KMS-11 (cell line): ENCODE measurements around the gene ORMDL3.

Experiments used
- H2AFZ ChIP-seq: fragments of 200-600 bp; sonication (generic); 2 replicates; pipeline ENCODE4 v1.6.1; 2016; ENCODE audit warnings: antibody characterized with exemption, mixed run types, low read depth
- H3K27ac ChIP-seq: fragments of 200-600 bp; sonication (generic); 2 replicates; pipeline ENCODE4 v1.6.1; 2016; ENCODE audit warnings: mild to moderate bottlenecking, mixed run types
- H3K27me3 ChIP-seq: fragments of 200-600 bp; sonication (generic); 2 replicates; pipeline ENCODE4 v1.6.1; 2017; ENCODE audit warnings: mild to moderate bottlenecking, low read depth, mixed run types, moderate library complexity; ENCODE audit not compliant: insufficient read depth
- H3K36me3 ChIP-seq: fragments of 200-600 bp; sonication (generic); 2 replicates; pipeline ENCODE4 v1.6.1; 2017; ENCODE audit warnings: mild to moderate bottlenecking, mixed run types; ENCODE audit not compliant: insufficient read depth
- H3K4me1 ChIP-seq: fragments of 200-600 bp; sonication (generic); 2 replicates; pipeline ENCODE4 v1.6.1; 2016; ENCODE audit warnings: mild to moderate bottlenecking, low read depth, mixed run types; ENCODE audit not compliant: poor library complexity, severe bottlenecking
- H3K4me2 ChIP-seq: fragments of 200-600 bp; sonication (generic); 2 replicates; pipeline ENCODE4 v1.7.0; 2016; ENCODE audit warnings: mild to moderate bottlenecking, mixed run types
- H3K4me3 ChIP-seq: fragments of 200-600 bp; sonication (generic); IDR thresholded peaks from 2 replicates; pipeline ENCODE4 v1.6.1; 2017; ENCODE audit warnings: low read depth, low read length, mixed read lengths; ENCODE audit not compliant: insufficient read depth
- H3K79me2 ChIP-seq: fragments of 200-600 bp; sonication (generic); 2 replicates; pipeline ENCODE4 v1.6.1; 2016; ENCODE audit warnings: low read depth, mixed run types; ENCODE audit not compliant: insufficient read depth
- H3K9ac ChIP-seq: fragments of 200-600 bp; sonication (generic); 2 replicates; pipeline ENCODE4 v1.6.1; 2016; ENCODE audit warnings: mild to moderate bottlenecking, mixed run types
- H4K20me1 ChIP-seq: fragments of 200-600 bp; sonication (generic); 2 replicates; pipeline ENCODE4 v1.6.1; 2016; ENCODE audit warnings: mild to moderate bottlenecking, mixed run types; ENCODE audit not compliant: insufficient read depth
- TF ChIP-seq, protein P1 (sequence below): fragments of 200-600 bp; sonication (generic); conservative IDR thresholded peaks from 2 replicates; pipeline ENCODE4 v1.6.1; 2017; ENCODE audit warnings: low read depth, mild to moderate bottlenecking, antibody characterized with exemption, low read length, moderate library complexity, mixed read lengths

Gene ORMDL3

DNA sequence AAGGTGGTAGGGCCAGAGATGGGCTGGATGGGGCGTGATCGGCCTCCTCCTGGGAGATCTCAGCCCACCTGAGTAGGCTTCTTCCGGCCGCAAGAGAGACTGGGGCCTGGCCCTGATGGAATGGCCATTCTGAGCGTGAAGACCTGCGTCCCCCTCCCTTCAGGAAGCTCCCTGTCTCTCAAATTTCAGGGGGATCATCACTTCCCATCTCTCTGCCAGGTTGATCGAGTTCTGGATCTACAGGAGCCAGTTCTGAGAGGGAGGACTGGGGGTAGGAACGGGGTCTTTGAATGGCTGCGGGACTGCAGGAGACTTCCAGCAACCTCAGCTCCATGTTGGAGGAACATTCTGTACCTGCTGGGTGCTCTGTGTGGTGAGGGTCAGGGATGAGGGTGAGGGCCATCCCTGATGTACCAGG is 26.1 kb upstream of the ORMDL3 start:
- no peaks in the 10 kb centered on the region for H3K79me2 ChIP-seq
- no peak overlapping the region for H3K4me3 ChIP-seq
- H2AFZ ChIP-seq: peak overlapping the region; percentile 14; the same call in 1 of the 2 replicates
- TF ChIP-seq, protein P1, sequence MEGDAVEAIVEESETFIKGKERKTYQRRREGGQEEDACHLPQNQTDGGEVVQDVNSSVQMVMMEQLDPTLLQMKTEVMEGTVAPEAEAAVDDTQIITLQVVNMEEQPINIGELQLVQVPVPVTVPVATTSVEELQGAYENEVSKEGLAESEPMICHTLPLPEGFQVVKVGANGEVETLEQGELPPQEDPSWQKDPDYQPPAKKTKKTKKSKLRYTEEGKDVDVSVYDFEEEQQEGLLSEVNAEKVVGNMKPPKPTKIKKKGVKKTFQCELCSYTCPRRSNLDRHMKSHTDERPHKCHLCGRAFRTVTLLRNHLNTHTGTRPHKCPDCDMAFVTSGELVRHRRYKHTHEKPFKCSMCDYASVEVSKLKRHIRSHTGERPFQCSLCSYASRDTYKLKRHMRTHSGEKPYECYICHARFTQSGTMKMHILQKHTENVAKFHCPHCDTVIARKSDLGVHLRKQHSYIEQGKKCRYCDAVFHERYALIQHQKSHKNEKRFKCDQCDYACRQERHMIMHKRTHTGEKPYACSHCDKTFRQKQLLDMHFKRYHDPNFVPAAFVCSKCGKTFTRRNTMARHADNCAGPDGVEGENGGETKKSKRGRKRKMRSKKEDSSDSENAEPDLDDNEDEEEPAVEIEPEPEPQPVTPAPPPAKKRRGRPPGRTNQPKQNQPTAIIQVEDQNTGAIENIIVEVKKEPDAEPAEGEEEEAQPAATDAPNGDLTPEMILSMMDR: no peak
- no peaks in the 10 kb centered on the region for H3K36me3 ChIP-seq
- H3K9ac ChIP-seq: no peak overlapping the region; the same call in 1 of the 2 replicates
- H4K20me1 ChIP-seq: no peaks in the 10 kb centered on the region
- H3K4me2 ChIP-seq: peak overlapping the region; percentile 65
- peaks cover 34% of the 10 kb centered on the region for H3K4me1 ChIP-seq
- H3K27me3 ChIP-seq: no peaks in the 10 kb centered on the region
- no peak overlapping the region for H3K27ac ChIP-seq

DNA sequence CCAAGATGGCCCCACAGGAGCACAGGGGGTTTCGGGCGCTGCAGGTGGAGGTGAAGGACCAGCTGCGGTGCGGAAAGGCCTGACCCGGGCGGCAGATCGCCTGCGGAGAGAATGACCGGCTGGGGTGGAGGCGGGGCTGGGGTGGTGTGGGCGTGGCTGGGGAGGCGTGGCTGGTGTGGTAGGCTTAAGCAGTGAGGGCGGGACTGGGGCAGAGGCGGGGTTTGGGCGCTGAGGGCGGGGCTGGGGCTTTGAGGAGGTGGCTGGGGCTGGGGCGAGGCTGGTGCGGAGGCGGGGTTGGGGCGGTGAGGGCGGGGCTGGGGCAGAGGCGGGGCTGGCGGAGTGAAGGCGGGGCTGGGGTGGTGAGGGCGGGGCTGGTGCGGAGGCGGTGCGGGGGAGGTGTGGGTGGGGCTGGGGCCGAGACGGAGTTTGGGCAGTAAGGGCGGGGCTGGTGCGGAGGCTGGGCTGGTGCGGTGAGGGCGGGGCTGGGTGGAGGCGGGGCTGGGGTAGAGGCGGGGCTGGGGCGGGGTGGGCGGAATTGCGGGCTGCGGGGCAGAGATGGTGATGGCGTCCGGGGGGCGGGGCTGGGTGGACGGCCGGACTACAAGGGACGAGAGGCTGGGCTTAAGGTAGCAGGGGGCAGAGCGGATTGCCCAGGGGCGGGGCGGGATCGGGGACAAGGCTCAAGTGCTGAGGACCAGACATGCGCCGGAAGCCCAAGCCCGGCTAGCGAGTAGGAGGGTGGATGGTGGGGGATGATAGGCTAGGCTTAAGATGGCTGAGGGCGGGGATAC is 25.5 kb upstream of the ORMDL3 start:
- Histone ChIP-seq H3K4me3 (no peak overlapping the region), H3K4me2 (peak overlapping the region; percentile 65), H3K27ac (no peak overlapping the region), H3K36me3 (no peaks in the 10 kb centered on the region), H3K27me3 (no peaks in the 10 kb centered on the region), H3K79me2 (no peaks in the 10 kb centered on the region), H3K9ac (no peak overlapping the region; the same call in 1 of the 2 replicates), H4K20me1 (no peaks in the 10 kb centered on the region), H2AFZ (peak overlapping the region; percentile 53; the same call in 1 of the 2 replicates), H3K4me1 (peaks cover 30% of the 10 kb centered on the region)
- TF ChIP-seq, protein P1: no peak

DNA sequence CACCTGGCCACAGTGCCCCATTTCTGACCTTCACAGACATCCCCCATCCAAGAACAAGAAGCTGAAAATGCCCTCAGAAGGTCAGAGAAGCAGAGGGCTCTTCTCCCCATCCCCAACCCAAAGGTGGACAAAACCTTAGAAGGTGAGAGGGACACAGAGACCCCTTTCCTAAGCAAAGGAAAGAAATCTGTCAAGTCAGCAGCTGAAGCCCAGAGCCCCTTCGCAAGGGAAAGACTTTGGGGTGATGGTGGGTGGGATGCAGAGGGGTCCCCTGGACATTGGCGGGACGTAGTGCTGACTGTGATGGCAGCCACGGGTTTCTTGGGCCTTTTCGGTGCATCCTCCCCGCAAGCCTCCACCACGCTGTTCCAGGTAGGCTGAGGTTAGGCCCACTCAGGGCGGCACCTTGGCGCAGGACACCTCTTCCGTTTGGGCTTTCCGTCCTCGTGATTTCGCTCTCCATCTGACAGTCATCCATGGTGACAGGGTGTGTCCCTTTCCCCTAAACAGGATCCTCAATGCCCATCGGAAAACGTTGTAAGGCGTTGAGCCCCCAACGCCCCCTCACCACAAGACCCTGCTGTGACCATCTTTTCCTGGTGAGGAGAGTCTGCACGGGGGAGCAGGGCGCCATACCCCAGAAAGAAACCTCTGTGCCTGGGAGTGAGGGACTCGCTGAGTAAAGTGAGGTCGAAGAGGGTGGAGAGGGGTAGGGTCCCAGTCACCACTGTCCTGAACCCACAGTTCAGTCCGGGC is 24.7 kb upstream of the ORMDL3 start:
- H3K4me2 ChIP-seq: peak overlapping the region; percentile 63
- no peaks in the 10 kb centered on the region for H3K27me3 ChIP-seq
- peaks cover 30% of the 10 kb centered on the region for H3K4me1 ChIP-seq
- no peak overlapping the region for H3K4me3 ChIP-seq
- no peak overlapping the region for H3K9ac ChIP-seq
- no peaks in the 10 kb centered on the region for H3K79me2 ChIP-seq
- no peak overlapping the region for H3K27ac ChIP-seq
- H2AFZ ChIP-seq: peak overlapping the region; percentile 53; the same call in 1 of the 2 replicates
- no peaks in the 10 kb centered on the region for H3K36me3 ChIP-seq
- TF ChIP-seq, protein P1: no peak
- no peaks in the 10 kb centered on the region for H4K20me1 ChIP-seq

DNA sequence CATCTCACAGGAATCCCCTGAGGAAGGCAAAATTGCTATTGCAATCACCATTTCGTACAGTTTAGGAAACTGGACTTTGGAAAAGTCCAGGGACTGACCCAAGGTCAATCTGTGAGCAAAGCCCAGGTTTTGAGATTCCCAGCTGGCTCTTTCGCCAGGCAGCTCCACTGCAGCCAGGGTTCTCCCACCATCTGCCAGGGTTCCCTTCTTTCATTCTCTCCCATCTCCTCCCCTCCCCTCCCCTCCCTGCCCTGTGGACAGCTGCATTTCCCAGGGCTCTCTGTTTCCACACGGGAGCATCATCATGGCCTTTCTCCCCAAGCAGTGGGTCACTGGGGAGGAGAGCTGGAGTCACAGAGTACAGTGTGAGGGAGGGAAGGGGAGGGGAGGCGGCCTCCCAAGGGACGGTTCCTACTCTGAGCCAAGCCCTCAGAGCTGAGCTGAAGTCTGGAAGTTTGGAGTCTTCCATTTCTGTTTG is 23.5 kb upstream of the ORMDL3 start:
- Histone ChIP-seq H4K20me1 (no peaks in the 10 kb centered on the region), H3K4me2 (no peak overlapping the region), H3K4me1 (peaks cover 28% of the 10 kb centered on the region)

More for the DNA sequence above, 23.5 kb upstream of the ORMDL3 start:
- H3K27ac ChIP-seq: no peak overlapping the region
- H3K27me3 ChIP-seq: no peaks in the 10 kb centered on the region
- no peak overlapping the region for H3K4me3 ChIP-seq
- no peak overlapping the region for H2AFZ ChIP-seq
- H3K79me2 ChIP-seq: no peaks in the 10 kb centered on the region
- no peak overlapping the region for H3K9ac ChIP-seq
- no peaks in the 10 kb centered on the region for H3K36me3 ChIP-seq
- TF ChIP-seq, protein P1: no peak
